ENCODE measurements around the gene HK3.
"Not testable (repeated sequence)": the region's sequence is repeated elsewhere in the genome, so short reads cannot be mapped to it uniquely, and the experiment has no call there.

The HK3 gene

GRCh38 chr5:176881021-176881749 lies 18.0 kb downstream of the HK3 start:
- no peak for DNase-seq

- no peak for DNase-seq
These were observed 18.7 kb downstream of the HK3 start for GRCh38 chr5:176880366-176881020.

GRCh38 chr5:176879663-176880361 lies 19.3 kb downstream of the HK3 start:
- no peak for DNase-seq

- no peak for DNase-seq
These were observed 20.1 kb downstream of the HK3 start for GRCh38 chr5:176878906-176879662.

GRCh38 chr5:176878463-176878862 lies 20.7 kb downstream of the HK3 start:
- DNase-seq, result no peak

GRCh38 chr5:176877793-176878331 lies 21.3 kb downstream of the HK3 start:
- no peak for DNase-seq

- no peak for DNase-seq
These were observed 22.4 kb downstream of the HK3 start for GRCh38 chr5:176876506-176877431.

GRCh38 chr5:176875783-176876505 lies 23.2 kb downstream of the HK3 start:
- no peak for DNase-seq

- no peak for DNase-seq
These were observed 24.1 kb downstream of the HK3 start for GRCh38 chr5:176875014-176875550.

GRCh38 chr5:176874198-176874780 lies 24.9 kb downstream of the HK3 start:
- DNase-seq, result no peak

GRCh38 chr5:176873541-176874172 lies 25.5 kb downstream of the HK3 start:
- no peak for DNase-seq

- DNase-seq, result not testable (repeated sequence)
These were observed 26.1 kb downstream of the HK3 start for GRCh38 chr5:176873011-176873410.

GRCh38 chr5:176872586-176872985 lies 26.6 kb downstream of the HK3 start:
- not testable (repeated sequence) for DNase-seq

GRCh38 chr5:176870644-176871043 lies 28.5 kb downstream of the HK3 start:
- DNase-seq, result not testable (repeated sequence)

- no peak for DNase-seq
These were observed 29.0 kb downstream of the HK3 start for GRCh38 chr5:176870110-176870591.

- no peak for DNase-seq
These were observed 29.5 kb downstream of the HK3 start for GRCh38 chr5:176869501-176870109.

GRCh38 chr5:176868731-176869130 lies 30.4 kb downstream of the HK3 start:
- no peak for DNase-seq

GRCh38 chr5:176868126-176868525 lies 31.0 kb downstream of the HK3 start:
- no peak for DNase-seq

- DNase-seq, result no peak
These were observed 32.3 kb downstream of the HK3 start for GRCh38 chr5:176866707-176867310.
